DOHH2 (cell line): ENCODE measurements around the gene DCXR.

ENCODE experiments used
- H3F3A ChIP-seq: fragments of 200-600 bp; sonication (generic), shearing (Covaris generic); 2 replicates; pipeline ENCODE4 v1.6.0; 2016; ENCODE audit warnings: antibody characterized with exemption, mild to moderate bottlenecking; ENCODE audit not compliant: control insufficient read depth, insufficient read depth
- H3K27ac ChIP-seq: fragments of 200-600 bp; sonication (generic); 2 replicates; pipeline ENCODE4 v1.5.1; 2014; ENCODE audit warnings: low read depth, mild to moderate bottlenecking, low read length, moderate library complexity
- H3K27me3 ChIP-seq: fragments of 200-600 bp; sonication (generic); 2 replicates; pipeline ENCODE4 v1.6.1; 2014; ENCODE audit warnings: mild to moderate bottlenecking, low read length, mixed read lengths; ENCODE audit not compliant: control insufficient read depth
- H3K36me3 ChIP-seq: fragments of 200-600 bp; sonication (generic); 2 replicates; pipeline ENCODE4 v1.6.1; 2014; ENCODE audit warnings: mild to moderate bottlenecking, low read length, moderate library complexity, mixed read lengths; ENCODE audit not compliant: control insufficient read depth
- H3K4me1 ChIP-seq: fragments of 200-600 bp; sonication (generic); 2 replicates; pipeline ENCODE4 v1.6.1; 2014; ENCODE audit warnings: mild to moderate bottlenecking, low read length, mixed read lengths; ENCODE audit not compliant: control insufficient read depth
- H3K4me2 ChIP-seq: fragments of 200-600 bp; sonication (generic); 2 replicates; pipeline ENCODE4 v1.6.0; 2014; ENCODE audit warnings: mild to moderate bottlenecking, low read length, moderate library complexity
- H3K4me3 ChIP-seq: fragments of 200-600 bp; sonication (generic); 2 replicates; pipeline ENCODE4 v1.5.1; 2014; ENCODE audit warnings: mild to moderate bottlenecking, low read length, mixed read lengths
- H3K79me2 ChIP-seq: fragments of 200-600 bp; sonication (generic); 2 replicates; pipeline ENCODE4 v1.6.1; 2014; ENCODE audit warnings: mild to moderate bottlenecking, low read length, mixed read lengths; ENCODE audit not compliant: control insufficient read depth
- H3K9me2 ChIP-seq: fragments of 200-600 bp; sonication (generic); replicated peaks from 2 replicates; pipeline ENCODE4 v1.6.1; 2014; ENCODE audit warnings: mild to moderate bottlenecking, low read length, mixed read lengths; ENCODE audit not compliant: control insufficient read depth
- H3K9me3 ChIP-seq: fragments of 200-600 bp; sonication (generic); 2 replicates; pipeline ENCODE4 v1.6.1; 2014; ENCODE audit warnings: antibody characterized with exemption, low read length, mixed read lengths; ENCODE audit not compliant: control insufficient read depth, insufficient read depth
- H4K20me1 ChIP-seq: fragments of 200-600 bp; sonication (generic); 2 replicates; pipeline ENCODE4 v1.6.0; 2014; ENCODE audit warnings: low read depth, mild to moderate bottlenecking, antibody characterized with exemption, low read length, moderate library complexity; ENCODE audit not compliant: control insufficient read depth, insufficient read depth
- EZH2phosphoT487 ChIP-seq: fragments of 200-600 bp; sonication (generic); IDR thresholded peaks from 2 replicates; pipeline ENCODE4 v1.6.1; 2017; ENCODE audit warnings: borderline replicate concordance, mild to moderate bottlenecking, antibody characterized with exemption, low read length, moderate library complexity, mixed read lengths
- TF ChIP-seq, protein P1 (sequence below): fragments of 200-600 bp; sonication (generic); IDR thresholded peaks from one replicate; pipeline ENCODE4 v1.5.1; 2014; ENCODE audit warnings: antibody characterized with exemption, mild to moderate bottlenecking, low read depth, low read length; ENCODE audit not compliant: poor library complexity, severe bottlenecking

The DCXR gene

DNA sequence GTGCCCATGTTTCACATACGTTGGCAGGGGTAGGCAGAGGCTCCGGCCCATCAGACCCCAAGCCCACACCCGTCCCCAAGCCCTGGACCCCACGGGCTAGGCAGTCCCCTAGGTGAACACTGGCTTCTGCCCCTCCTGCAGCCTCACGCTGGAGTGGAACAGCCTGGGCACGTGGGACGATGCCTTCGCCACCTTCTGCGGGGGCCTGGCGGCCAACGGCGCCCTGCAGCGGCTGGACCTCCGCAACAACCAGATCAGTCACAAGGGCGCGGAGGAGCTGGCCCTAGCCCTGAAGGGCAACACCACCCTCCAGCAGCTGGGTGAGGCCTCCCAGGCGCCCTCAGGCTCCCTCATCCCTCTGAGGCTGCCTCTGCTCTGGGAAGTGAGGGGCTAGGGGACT is 12.6 kb downstream of the DCXR start:
- H4K20me1 ChIP-seq = peaks cover 4% of the 10 kb centered on the region; the same call in 1 of the 2 replicates
- no peaks in the 10 kb centered on the region for H3K9me2 ChIP-seq
- no peak for TF ChIP-seq EZH2phosphoT487
- TF ChIP-seq, protein P1, sequence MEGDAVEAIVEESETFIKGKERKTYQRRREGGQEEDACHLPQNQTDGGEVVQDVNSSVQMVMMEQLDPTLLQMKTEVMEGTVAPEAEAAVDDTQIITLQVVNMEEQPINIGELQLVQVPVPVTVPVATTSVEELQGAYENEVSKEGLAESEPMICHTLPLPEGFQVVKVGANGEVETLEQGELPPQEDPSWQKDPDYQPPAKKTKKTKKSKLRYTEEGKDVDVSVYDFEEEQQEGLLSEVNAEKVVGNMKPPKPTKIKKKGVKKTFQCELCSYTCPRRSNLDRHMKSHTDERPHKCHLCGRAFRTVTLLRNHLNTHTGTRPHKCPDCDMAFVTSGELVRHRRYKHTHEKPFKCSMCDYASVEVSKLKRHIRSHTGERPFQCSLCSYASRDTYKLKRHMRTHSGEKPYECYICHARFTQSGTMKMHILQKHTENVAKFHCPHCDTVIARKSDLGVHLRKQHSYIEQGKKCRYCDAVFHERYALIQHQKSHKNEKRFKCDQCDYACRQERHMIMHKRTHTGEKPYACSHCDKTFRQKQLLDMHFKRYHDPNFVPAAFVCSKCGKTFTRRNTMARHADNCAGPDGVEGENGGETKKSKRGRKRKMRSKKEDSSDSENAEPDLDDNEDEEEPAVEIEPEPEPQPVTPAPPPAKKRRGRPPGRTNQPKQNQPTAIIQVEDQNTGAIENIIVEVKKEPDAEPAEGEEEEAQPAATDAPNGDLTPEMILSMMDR = no peak
- peaks cover 25% of the 10 kb centered on the region for H3K4me1 ChIP-seq
- peaks cover 35% of the 10 kb centered on the region for H3K79me2 ChIP-seq
- H3K9me3 ChIP-seq = no peaks in the 10 kb centered on the region
- H3F3A ChIP-seq = no peaks in the 10 kb centered on the region
- no peak overlapping the region for H3K4me3 ChIP-seq
- no peaks in the 10 kb centered on the region for H3K27me3 ChIP-seq
- H3K36me3 ChIP-seq = peaks cover 3% of the 10 kb centered on the region
- no peak overlapping the region for H3K27ac ChIP-seq
- H3K4me2 ChIP-seq = peak overlapping the region; percentile 81; the same call in 1 of the 2 replicates

DNA sequence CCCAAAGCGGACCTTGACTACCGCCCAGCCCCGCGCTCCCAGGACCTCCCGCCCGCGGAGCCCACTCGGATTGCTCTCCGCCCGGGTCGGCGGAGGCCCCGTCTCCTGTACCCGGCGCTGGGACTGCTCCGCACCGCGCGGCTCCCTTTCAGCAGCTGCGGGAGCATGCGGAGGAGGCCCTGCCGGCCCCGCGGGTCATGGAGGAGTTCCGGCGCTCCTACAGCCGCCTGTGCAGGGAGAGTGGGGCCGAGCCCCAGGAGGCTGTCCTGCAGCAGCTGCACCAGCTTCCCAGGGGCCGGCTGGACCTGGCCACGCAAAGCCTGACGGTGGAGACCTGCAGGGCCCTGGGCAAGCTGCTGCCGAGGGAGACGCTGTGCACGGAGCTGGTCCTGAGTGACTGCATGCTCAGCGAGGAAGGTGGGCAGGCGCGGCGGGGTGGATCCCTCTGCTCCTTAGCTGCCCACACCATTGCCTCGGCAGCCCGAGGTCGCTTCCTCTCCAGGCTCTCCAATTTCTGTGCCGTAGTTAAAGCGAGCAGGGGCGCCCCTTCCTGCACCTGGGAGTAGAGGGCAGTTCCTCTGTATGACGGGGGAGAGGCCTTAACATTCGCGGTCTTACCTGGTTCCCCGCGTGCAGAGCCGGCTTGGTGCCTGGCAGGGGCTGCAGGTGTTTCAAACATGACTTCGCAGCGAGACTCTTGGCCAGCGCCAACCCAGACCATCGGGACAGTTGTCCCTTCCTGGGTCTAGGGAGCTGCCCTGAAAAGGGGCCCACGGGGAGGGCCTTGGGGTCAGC is 13.9 kb downstream of the DCXR start:
- no peaks in the 10 kb centered on the region for H3K9me3 ChIP-seq
- H3K79me2 ChIP-seq = peaks cover 35% of the 10 kb centered on the region
- peaks cover 5% of the 10 kb centered on the region; the same call in 1 of the 2 replicates for H4K20me1 ChIP-seq
- H3K27ac ChIP-seq = no peak overlapping the region
- no peaks in the 10 kb centered on the region for H3K27me3 ChIP-seq
- H3K4me2 ChIP-seq = peak overlapping the region; percentile 81
- H3K9me2 ChIP-seq = no peaks in the 10 kb centered on the region
- peak overlapping the region; percentile 92 for H3K4me3 ChIP-seq
- H3K36me3 ChIP-seq = peaks cover 3% of the 10 kb centered on the region
- H3K4me1 ChIP-seq = peaks cover 25% of the 10 kb centered on the region
- TF ChIP-seq, protein P1 = no peak
- TF ChIP-seq EZH2phosphoT487 = no peak
- 0 out of 2 replicates have a peak, but pooled peaks cover under 1% of the 10 kb centered on the region for H3F3A ChIP-seq

DNA sequence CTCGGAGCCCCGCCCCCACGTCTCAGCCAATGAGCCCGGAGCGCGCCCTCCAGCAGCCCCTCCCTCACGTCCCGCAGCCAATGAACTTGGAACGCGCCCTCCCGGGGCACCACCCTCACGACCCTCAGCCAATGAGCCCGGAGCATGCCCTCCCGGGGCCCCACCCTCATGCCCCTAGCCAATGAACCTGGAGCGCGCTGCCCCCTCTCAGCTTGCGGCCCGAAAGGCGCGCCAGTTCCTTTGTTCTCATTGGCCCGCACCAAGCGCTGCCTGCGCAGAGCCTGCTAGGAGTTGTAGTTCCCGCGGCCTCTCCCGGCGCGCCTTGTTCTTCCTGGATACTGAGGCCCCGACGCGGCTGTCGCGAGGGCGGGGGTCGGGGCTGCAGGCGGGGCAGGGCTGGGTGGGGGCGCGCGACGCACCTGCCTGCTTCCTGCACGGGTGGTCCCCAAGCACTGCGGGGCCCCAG is 14.5 kb downstream of the DCXR start, which contains the start of gene LRRC45:
LRRC45 (plus strand) TSS at position 325 of the 466 bp plus-strand sequence. CDS start 339 bp downstream, outside the sequence.
- Histone ChIP-seq H3K9me3 (no peaks in the 10 kb centered on the region), H3F3A (peaks cover 3% of the 10 kb centered on the region; the same call in 1 of the 2 replicates), H3K4me3 (peak within 1 kb of the TSS; percentile 92), H3K9me2 (no peaks in the 10 kb centered on the region), H3K4me1 (peaks cover 25% of the 10 kb centered on the region), H3K27me3 (no peaks in the 10 kb centered on the region), H3K36me3 (peaks cover 9% of the 10 kb centered on the region), H4K20me1 (peaks cover 8% of the 10 kb centered on the region; the same call in 1 of the 2 replicates), H3K4me2 (peak within 1 kb of the TSS; percentile 89), H3K27ac (peak within 1 kb of the TSS; percentile 10; the same call in 1 of the 2 replicates), H3K79me2 (peaks cover 35% of the 10 kb centered on the region)
- TF ChIP-seq, protein P1 = no peak
- TF ChIP-seq EZH2phosphoT487 = no peak
